IMR-90 (cell line): Measurements from ENCODE around the gene TMEM141. TPM values are rescaled to one million over a fixed set of nuclear protein-coding genes. Genes with fewer than 3 reads are reported as not detected.
"Not testable (repeated sequence)": the region's sequence is repeated elsewhere in the genome, so short reads cannot be mapped to it uniquely, and the experiment has no call there.

Experiments used
- ATAC-seq: fragments of 200-7000 bp; cut with Tn5 transposase; 2 replicates; pipeline ENCODE4 v1.9.1; 2020; ENCODE audit warnings: low read depth, mild to moderate bottlenecking, moderate library complexity
- BruUV-seq: library from RNA; stranded (reverse); fragments of 400-500 nt; replicated peaks from 2 replicates; lab custom pipeline; 2021; lab: Mats Ljungman, UMichigan
- CTCF ChIA-PET: fragments of 300-600 bp; formaldehyde crosslinking; extraction: SDS; loops from one replicate; lab custom pipeline; 2021; ENCODE audit warnings: antibody characterized with exemption; lab: Yijun Ruan, JAX
- POLR2A ChIA-PET: fragments of 300-600 bp; sonication (Branson Sonifier 250); formaldehyde crosslinking; loops from one replicate; lab custom pipeline; 2022; ENCODE audit warnings: antibody characterized with exemption; ENCODE audit not compliant: unreplicated experiment; lab: Charles Lee
- DNase-seq: peaks from one replicate; pipeline ENCODE4 v3.0.0; 2013
- H2AFZ ChIP-seq: replicated peaks from 2 replicates; pipeline ENCODE3; 2013; ENCODE audit warnings: low read length, mild to moderate bottlenecking; ENCODE audit not compliant: poor library complexity
- H2AK5ac ChIP-seq: 2 replicates; pipeline ENCODE4 v1.6.1; 2013; ENCODE audit warnings: low read depth, low read length, inconsistent platforms
- H2AK9ac ChIP-seq: replicated peaks from 2 replicates; pipeline ENCODE3; 2013; ENCODE audit warnings: mild to moderate bottlenecking, low read depth, low read length, moderate library complexity; ENCODE audit not compliant: poor library complexity
- H2BK120ac ChIP-seq: 2 replicates; pipeline ENCODE4 v1.6.1; 2013; ENCODE audit warnings: low read depth, low read length, inconsistent platforms
- H2BK15ac ChIP-seq: 3 replicates; pipeline ENCODE4 v1.6.1; 2013; ENCODE audit warnings: low read depth, low read length, inconsistent platforms
- H2BK20ac ChIP-seq: 2 replicates; pipeline ENCODE4 v1.6.1; 2013; ENCODE audit warnings: low read depth, mild to moderate bottlenecking, inconsistent platforms, low read length, moderate library complexity
- H2BK5ac ChIP-seq: 2 replicates; pipeline ENCODE4 v1.6.1; 2013; ENCODE audit warnings: mild to moderate bottlenecking, low read depth, low read length, inconsistent platforms; ENCODE audit not compliant: poor library complexity, severe bottlenecking
- H3K14ac ChIP-seq: replicated peaks from 2 replicates; pipeline ENCODE4 v1.6.1; 2013; ENCODE audit warnings: low read depth, low read length, inconsistent platforms
- H3K18ac ChIP-seq: 2 replicates; pipeline ENCODE4 v1.6.1; 2013; ENCODE audit warnings: low read depth, low read length, control low read depth
- H3K23ac ChIP-seq: 2 replicates; pipeline ENCODE4 v1.6.1; 2013; ENCODE audit warnings: low read depth, low read length, inconsistent platforms
- H3K27ac ChIP-seq: 2 replicates; pipeline ENCODE4 v1.5.1; 2013; ENCODE audit warnings: mild to moderate bottlenecking, control low read depth, low read length; ENCODE audit not compliant: insufficient read depth
- H3K27me3 ChIP-seq: 2 replicates; pipeline ENCODE4 v1.6.1; 2013; ENCODE audit warnings: low read length; ENCODE audit not compliant: control insufficient read depth, insufficient read depth
- H3K36me3 ChIP-seq: 2 replicates; pipeline ENCODE4 v1.6.1; 2013; ENCODE audit warnings: low read length, mixed read lengths; ENCODE audit not compliant: control insufficient read depth, insufficient read depth
- H3K4ac ChIP-seq: 2 replicates; pipeline ENCODE4 v1.6.1; 2013; ENCODE audit warnings: low read depth, low read length, inconsistent platforms
- H3K4me1 ChIP-seq: 2 replicates; pipeline ENCODE4 v1.6.1; 2013; ENCODE audit warnings: low read length, mixed read lengths; ENCODE audit not compliant: control insufficient read depth, insufficient read depth
- H3K4me2 ChIP-seq: 2 replicates; pipeline ENCODE4 v1.6.1; 2013; ENCODE audit warnings: low read depth, mild to moderate bottlenecking, control low read depth, low read length, moderate library complexity
- H3K4me3 ChIP-seq: 2 replicates; pipeline ENCODE4 v1.5.1; 2013; ENCODE audit warnings: low read depth, mild to moderate bottlenecking, control low read depth, low read length, moderate library complexity; ENCODE audit not compliant: insufficient read depth
- H3K56ac ChIP-seq: 2 replicates; pipeline ENCODE4 v1.6.1; 2013; ENCODE audit warnings: low read length, inconsistent platforms; ENCODE audit not compliant: insufficient read depth; ENCODE audit errors: extremely low read depth
- H3K79me1 ChIP-seq, 2 experiments: 2 replicates each; pipeline ENCODE4 v1.6.1; 2013; ENCODE audit warnings: low read length in 2 of 2, inconsistent platforms in 1 of 2, low read depth in 1 of 2
- H3K9ac ChIP-seq: 2 replicates; pipeline ENCODE4 v1.6.1; 2013; ENCODE audit warnings: low read depth, low read length, control low read depth
- H3K9me1 ChIP-seq: 2 replicates; pipeline ENCODE4 v1.6.1; 2013; ENCODE audit warnings: low read length, inconsistent platforms; ENCODE audit not compliant: insufficient read depth
- H3K9me3 ChIP-seq: 2 replicates; pipeline ENCODE4 v1.6.1; 2013; ENCODE audit warnings: low read length; ENCODE audit not compliant: control insufficient read depth, insufficient read depth
- H4K20me1 ChIP-seq: 2 replicates; pipeline ENCODE4 v1.6.1; 2013; ENCODE audit warnings: low read length, inconsistent platforms; ENCODE audit not compliant: insufficient read depth
- H4K5ac ChIP-seq: 2 replicates; pipeline ENCODE4 v1.6.1; 2013; ENCODE audit warnings: mild to moderate bottlenecking, low read depth, low read length, control low read depth
- H4K8ac ChIP-seq, 2 experiments: 2 replicates each; pipeline ENCODE4 v1.6.1; 2013; ENCODE audit warnings: low read depth in 2 of 2, low read length in 2 of 2, control low read depth in 1 of 2, inconsistent platforms in 1 of 2
- H4K91ac ChIP-seq: 2 replicates; pipeline ENCODE4 v1.6.1; 2013; ENCODE audit warnings: low read depth, low read length, inconsistent platforms; ENCODE audit not compliant: insufficient read depth
- WGBS, 2 experiments: methylation state at CpG; one replicate each; pipeline versions ENCODE4 v1.1.5 to v1.1.7; 2013; ENCODE audit warnings: missing lambda C conversion rate in 2 of 2; ENCODE audit not compliant: insufficient read length in 1 of 2; ENCODE audit errors: extremely low coverage in 2 of 2; 5-methylcytosine and 5-hydroxymethylcytosine counted together
- dilution Hi-C: fragments of 300-500 bp; cut with HindIII; formaldehyde crosslinking; loops from one replicate; pipeline ENCODE4 v1.14.3; 2018; ENCODE audit warnings: low sequenced_read_pairs; ENCODE audit not compliant: unreplicated experiment
- in situ Hi-C: fragments of 300-500 bp; cut with MboI; formaldehyde crosslinking; loops from 3 replicates; pipeline ENCODE4 v1.14.3; 2019; ENCODE audit warnings: low sequenced_read_pairs, inconsistent platforms, mixed read lengths
- intact Hi-C: fragments of 100-400 bp; cut with micrococcal nuclease; formaldehyde crosslinking; loops from 2 replicates; pipeline ENCODE4 v1.10.0; 2022
- polyA plus RNA-seq, 3 experiments: library from polyadenylated mRNA; depleted of rRNA; stranded (reverse); fragments of >200 nt; gene quantifications; 2 replicates each; pipeline ENCODE4 v1.2.3, GENCODE V29; 2012; ENCODE audit warnings: low replicate concordance in 1 of 3
- total RNA-seq: library from RNA; depleted of rRNA; stranded (reverse); fragments of >200 nt; gene quantifications from 2 replicates; pipeline ENCODE4 v1.2.3, GENCODE V29; 2012

TMEM141 gene
- total and polyA plus RNA-seq, 2 of the 4 experiments (the other 2 are of a cell fraction), result 39.1 to 77.8 TPM

DNA sequence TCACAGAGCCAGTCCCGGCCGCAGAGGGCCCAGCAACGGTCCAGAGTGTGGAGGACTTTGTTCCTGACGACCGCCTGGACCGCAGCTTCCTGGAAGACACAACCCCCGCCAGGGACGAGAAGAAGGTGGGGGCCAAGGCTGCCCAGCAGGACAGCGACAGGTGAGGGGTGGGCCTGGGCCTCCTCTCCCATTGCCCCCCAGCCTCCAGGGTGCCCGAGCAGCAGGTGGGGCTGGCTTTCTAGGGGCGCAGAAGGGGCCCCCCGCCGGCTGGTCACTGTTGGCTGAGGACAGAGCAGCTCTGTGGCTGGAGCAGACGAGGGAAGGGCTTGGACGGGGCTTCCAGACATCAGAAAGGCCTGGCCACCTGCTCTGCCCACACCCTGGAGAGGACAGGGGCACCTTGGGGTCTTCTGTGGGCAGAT is 46.7 kb downstream of the TMEM141 start:
- H2BK5ac ChIP-seq, H2BK120ac ChIP-seq, H3K27me3 ChIP-seq, H4K91ac ChIP-seq, POLR2A ChIA-PET, in situ Hi-C loops, H3K79me1 ChIP-seq, H4K8ac ChIP-seq, H2AK5ac ChIP-seq, H2AK9ac ChIP-seq, H3K18ac ChIP-seq, H3K9me1 ChIP-seq, H3K4ac ChIP-seq, H2BK15ac ChIP-seq, H3K9me3 ChIP-seq, H2AFZ ChIP-seq, H3K56ac ChIP-seq, H3K4me3 ChIP-seq, ATAC-seq, H3K14ac ChIP-seq, H3K27ac ChIP-seq, H4K5ac ChIP-seq, H3K23ac ChIP-seq, intact Hi-C loops, DNase-seq, H3K9ac ChIP-seq, H3K4me1 ChIP-seq, H2BK20ac ChIP-seq, H3K4me2 ChIP-seq, CTCF ChIA-PET, BruUV-seq, dilution Hi-C loops: not testable (repeated sequence)
- Histone ChIP-seq H3K36me3 (peaks cover 17% of the 10 kb centered on the region), H4K20me1 (peaks cover 17% of the 10 kb centered on the region)
- WGBS, 2 experiments, result no CpG with 5 or more reads among the region's 15 CpGs
